GM12878 (cell line): ENCODE data around the gene BOLA2B. TPM values are rescaled to one million over a fixed set of nuclear protein-coding genes. Genes with fewer than 3 reads are reported as not detected.

Experiments
- ATF7 ChIP-seq: fragments of 450-650 bp; IDR thresholded peaks from 2 replicates; pipeline ENCODE4 v1.6.1; 2016; ENCODE audit warnings: low read depth, mild to moderate bottlenecking
- BACH1 ChIP-seq: fragments of 450-650 bp; IDR thresholded peaks from 2 replicates; pipeline ENCODE4 v1.6.1; 2017; ENCODE audit warnings: mild to moderate bottlenecking, borderline replicate concordance
- BCL11A ChIP-seq: IDR thresholded peaks from 2 replicates; pipeline ENCODE4 v1.6.1; 2011; ENCODE audit warnings: low read depth, low read length
- CBFB ChIP-seq: IDR thresholded peaks from 2 replicates; pipeline ENCODE4 v1.6.1; 2016; ENCODE audit warnings: antibody characterized with exemption, low read depth
- EZH2 ChIP-seq: IDR thresholded peaks from 2 replicates; pipeline ENCODE4 v1.6.1; 2012; ENCODE audit warnings: low read depth, mild to moderate bottlenecking, control low read depth, inconsistent platforms, low read length, borderline replicate concordance; ENCODE audit not compliant: control insufficient read depth
- GATAD2B ChIP-seq: fragments of 450-650 bp; conservative IDR thresholded peaks from 2 replicates; pipeline ENCODE4 v1.6.1; 2017; ENCODE audit warnings: low read depth, mild to moderate bottlenecking, moderate library complexity
- IRF4 ChIP-seq: IDR thresholded peaks from 2 replicates; pipeline ENCODE4 v1.6.1; 2011; ENCODE audit warnings: low read depth, low read length
- KDM1A ChIP-seq: fragments of 200-600 bp; sonication (generic); IDR thresholded peaks from 2 replicates; pipeline ENCODE4 v1.6.1; 2016; ENCODE audit warnings: borderline replicate concordance
- KLF5 ChIP-seq: fragments of 450-650 bp; IDR thresholded peaks from 2 replicates; pipeline ENCODE4 v1.6.1; 2014; ENCODE audit warnings: mild to moderate bottlenecking; ENCODE audit not compliant: partially characterized antibody
- MEF2A ChIP-seq: IDR thresholded peaks from 2 replicates; pipeline ENCODE4 v1.6.1; 2011; ENCODE audit warnings: low read depth, mild to moderate bottlenecking, low read length, moderate library complexity; ENCODE audit not compliant: insufficient read depth
- MTA3 ChIP-seq: IDR thresholded peaks from 2 replicates; pipeline ENCODE4 v1.6.1; 2012; ENCODE audit warnings: low read length, inconsistent platforms, borderline replicate concordance
- MYC ChIP-seq: IDR thresholded peaks from 2 replicates; pipeline ENCODE4 v1.6.1; 2011; ENCODE audit warnings: mild to moderate bottlenecking, low read length, moderate library complexity, inconsistent platforms; ENCODE audit not compliant: insufficient read depth, insufficient replicate concordance, insufficient read length, severe bottlenecking
- NFIC ChIP-seq: IDR thresholded peaks from 2 replicates; pipeline ENCODE4 v1.6.1; 2012; ENCODE audit warnings: low read depth, mild to moderate bottlenecking, inconsistent platforms, low read length, moderate library complexity
- NR2C2 ChIP-seq: IDR thresholded peaks from 2 replicates; pipeline ENCODE4 v1.6.1; 2011; ENCODE audit warnings: borderline replicate concordance, low read depth; ENCODE audit not compliant: control insufficient read depth, insufficient read length
- POLR2A ChIP-seq: IDR thresholded peaks from 2 replicates; pipeline ENCODE4 v1.6.1; 2011; ENCODE audit warnings: low read depth, mild to moderate bottlenecking, low read length
- POLR2AphosphoS2 ChIP-seq: IDR thresholded peaks from 2 replicates; pipeline ENCODE4 v1.6.1; 2011; ENCODE audit warnings: low read depth, mild to moderate bottlenecking, low read length, improper control_type of control experiment, moderate library complexity
- RAD21 ChIP-seq: IDR thresholded peaks from 2 replicates; pipeline ENCODE4 v1.6.1; 2011; ENCODE audit warnings: mild to moderate bottlenecking, low read depth, low read length, moderate library complexity; ENCODE audit not compliant: insufficient read depth
- RCOR1 ChIP-seq: conservative IDR thresholded peaks from 2 replicates; pipeline ENCODE4 v1.6.1; 2012; ENCODE audit warnings: low read depth, low read length, improper control_type of control experiment
- REST ChIP-seq: IDR thresholded peaks from 2 replicates; pipeline ENCODE4 v1.6.1; 2012; ENCODE audit warnings: mild to moderate bottlenecking, low read depth, low read length
- SPI1 ChIP-seq: IDR thresholded peaks from 2 replicates; pipeline ENCODE4 v1.6.1; 2011; ENCODE audit warnings: low read depth, mild to moderate bottlenecking, low read length, moderate library complexity, borderline replicate concordance; ENCODE audit not compliant: insufficient read depth
- STAT1 ChIP-seq: fragments of 450-650 bp; conservative IDR thresholded peaks from 2 replicates; pipeline ENCODE4 v1.6.1; 2014; ENCODE audit warnings: antibody characterized with exemption, mild to moderate bottlenecking
- TAF1 ChIP-seq: IDR thresholded peaks from 2 replicates; pipeline ENCODE4 v1.6.1; 2011; ENCODE audit warnings: mild to moderate bottlenecking, low read depth, low read length, borderline replicate concordance
- TCF3 ChIP-seq: IDR thresholded peaks from 2 replicates; pipeline ENCODE4 v1.6.1; 2012; ENCODE audit warnings: low read depth, mild to moderate bottlenecking, low read length, borderline replicate concordance; ENCODE audit not compliant: insufficient read depth
- YBX1 ChIP-seq: fragments of 450-650 bp; IDR thresholded peaks from 2 replicates; pipeline ENCODE4 v1.6.1; 2016; ENCODE audit warnings: antibody characterized with exemption
- ZNF207 ChIP-seq: fragments of 450-650 bp; IDR thresholded peaks from 2 replicates; pipeline ENCODE4 v1.6.1; 2014; ENCODE audit warnings: antibody characterized with exemption, mild to moderate bottlenecking, borderline replicate concordance
- ZNF24 ChIP-seq: fragments of 450-650 bp; IDR thresholded peaks from 2 replicates; pipeline ENCODE4 v1.6.1; 2017; ENCODE audit warnings: antibody characterized with exemption, mild to moderate bottlenecking
- polyA plus RNA-seq, 11 experiments: library from polyadenylated mRNA; depleted of rRNA in 4 of 11; unstranded in 6 of 11; stranded (reverse) in 5 of 11; fragments of >200 nt; fragmentation: Nextera tagmentation in 4 of 11; fragmentation: Illumina TruSeq in 1 of 11; extraction: Ambion mirVana in 4 of 11; extraction: Trizol in 1 of 11; gene quantifications; 1 replicate in 1 of 11; 2 replicates in 10 of 11; pipeline versions ENCODE4 v1.2.1 to v1.2.3, GENCODE V29; 2011 to 2016; ENCODE audit warnings: inconsistent platforms in 2 of 11, missing spikeins in 2 of 11, low read depth in 1 of 11
- total RNA-seq, 4 experiments: library from RNA; depleted of rRNA in 3 of 4; stranded (reverse); fragments of >200 nt in 3 of 4; fragmentation: Illumina TruSeq in 1 of 4; extraction: Trizol in 1 of 4; gene quantifications; 2 replicates each; pipeline versions ENCODE4 v1.2.1 to v1.2.3, GENCODE V29; 2013 to 2021

The BOLA2B gene
- total and polyA plus RNA-seq, 10 of the 15 experiments (the other 5 are each of a cell fraction or from before 2014, with no cell fraction given), result 39.9 to 292 (median 130) TPM

GRCh38 chr16:30185683-30186421 is 7.6 kb downstream of the BOLA2B start (continued):
- TF ChIP-seq BCL11A, result no peak
- TF ChIP-seq REST, result 0 out of 2 replicates have a peak, but pooled peaks have one; percentile 17
- TF ChIP-seq RAD21, result no peak
- TF ChIP-seq TCF3, result 0 out of 2 replicates have a peak, but pooled peaks have one; percentile 9
- TF ChIP-seq TAF1, result peak; percentile 69; the same call in 1 of the 2 replicates
- 0 out of 2 replicates have a peak, but pooled peaks have one; percentile 12 for TF ChIP-seq IRF4
- TF ChIP-seq CBFB, result peak; percentile 68
- TF ChIP-seq GATAD2B, result 0 out of 2 replicates have a peak, but pooled peaks have one; percentile 17
- TF ChIP-seq NR2C2, result no peak
- TF ChIP-seq SPI1, result peak; percentile 96
- no peak for TF ChIP-seq KDM1A
- TF ChIP-seq STAT1, result no peak
- 0 out of 2 replicates have a peak, but pooled peaks have one; percentile 42 for TF ChIP-seq MEF2A
- TF ChIP-seq ZNF24, result no peak
- TF ChIP-seq POLR2AphosphoS2, result no peak
- TF ChIP-seq RCOR1, result no peak
- TF ChIP-seq EZH2, result no peak
- no peak; the same call in 1 of the 2 replicates for TF ChIP-seq BACH1
- peak; percentile 62 for TF ChIP-seq MYC
- peak; percentile 48 for TF ChIP-seq ATF7
- TF ChIP-seq NFIC, result no peak
- no peak for TF ChIP-seq ZNF207
- TF ChIP-seq YBX1, result no peak
- TF ChIP-seq MTA3, result no peak
- peak; percentile 46 for TF ChIP-seq POLR2A
- no peak for TF ChIP-seq KLF5
